ENCODE measurements around the gene RAB3GAP1.

Gene RAB3GAP1

DNA sequence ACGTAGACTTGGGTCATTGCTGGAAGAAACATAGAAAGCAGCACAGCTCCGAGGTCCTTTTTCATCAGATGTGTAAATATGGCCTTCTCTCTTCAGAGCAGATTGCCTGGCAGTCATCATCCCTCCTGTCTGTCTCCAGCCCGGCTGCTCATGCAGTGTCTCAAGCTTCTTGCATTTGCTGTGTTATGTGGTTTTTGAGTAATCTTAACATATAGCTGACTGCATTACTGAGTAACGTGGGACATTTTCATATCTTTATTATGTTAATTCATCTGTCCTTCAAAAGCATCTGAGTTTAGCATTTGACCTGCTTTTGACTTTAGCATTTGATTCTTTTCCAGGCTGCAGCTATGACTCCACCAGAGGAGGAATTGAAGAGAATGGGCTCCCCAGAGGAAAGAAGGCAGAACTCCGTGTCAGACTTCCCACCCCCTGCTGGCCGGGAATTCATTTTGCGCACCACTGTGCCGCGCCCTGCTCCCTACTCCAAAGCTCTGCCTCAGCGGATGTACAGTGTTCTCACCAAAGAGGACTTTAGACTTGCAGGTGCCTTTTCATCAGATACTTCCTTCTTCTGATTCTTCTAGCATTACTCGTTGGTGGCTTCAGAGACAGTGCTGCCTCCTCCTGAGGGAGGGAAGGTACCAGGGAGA is 116.2 kb downstream of the RAB3GAP1 start:
- Histone ChIP-seq H3K9ac (ENCODE audit: low read length) (no peak overlapping the region), H3K9me3 (ENCODE audit: low read length) (no peaks in the 10 kb centered on the region), H3K4me3 (ENCODE audit: low read depth, low read length, poor library complexity, severe bottlenecking) (no peak overlapping the region), H3K9me2 (ENCODE audit: low read depth, low read length) (no peaks in the 10 kb centered on the region), H3K27ac (ENCODE audit: low read depth, low read length, poor library complexity, severe bottlenecking) (no peak overlapping the region), H3K79me2 (ENCODE audit: insufficient read depth, low read length) (no peaks in the 10 kb centered on the region), H3K27me3 (ENCODE audit: insufficient read depth, low read length) (no peaks in the 10 kb centered on the region), H3F3A (ENCODE audit: insufficient read depth, low read length) (no peaks in the 10 kb centered on the region), H3K4me1 (ENCODE audit: insufficient read depth, low read length, severe bottlenecking) (no peaks in the 10 kb centered on the region), H2AFZ (ENCODE audit: low read length) (no peak overlapping the region), H4K20me1 (ENCODE audit: insufficient read depth, low read length) (no peaks in the 10 kb centered on the region), H3K36me3 (ENCODE audit: insufficient read depth, low read length) (peaks cover 77% of the 10 kb centered on the region), H3K4me2 (ENCODE audit: low read length) (no peak overlapping the region)
- no peak for TF ChIP-seq EZH2 (IDR thresholded peaks at IDR 0.05; ENCODE audit: borderline replicate concordance, low read length)
- TF ChIP-seq, protein P1, sequence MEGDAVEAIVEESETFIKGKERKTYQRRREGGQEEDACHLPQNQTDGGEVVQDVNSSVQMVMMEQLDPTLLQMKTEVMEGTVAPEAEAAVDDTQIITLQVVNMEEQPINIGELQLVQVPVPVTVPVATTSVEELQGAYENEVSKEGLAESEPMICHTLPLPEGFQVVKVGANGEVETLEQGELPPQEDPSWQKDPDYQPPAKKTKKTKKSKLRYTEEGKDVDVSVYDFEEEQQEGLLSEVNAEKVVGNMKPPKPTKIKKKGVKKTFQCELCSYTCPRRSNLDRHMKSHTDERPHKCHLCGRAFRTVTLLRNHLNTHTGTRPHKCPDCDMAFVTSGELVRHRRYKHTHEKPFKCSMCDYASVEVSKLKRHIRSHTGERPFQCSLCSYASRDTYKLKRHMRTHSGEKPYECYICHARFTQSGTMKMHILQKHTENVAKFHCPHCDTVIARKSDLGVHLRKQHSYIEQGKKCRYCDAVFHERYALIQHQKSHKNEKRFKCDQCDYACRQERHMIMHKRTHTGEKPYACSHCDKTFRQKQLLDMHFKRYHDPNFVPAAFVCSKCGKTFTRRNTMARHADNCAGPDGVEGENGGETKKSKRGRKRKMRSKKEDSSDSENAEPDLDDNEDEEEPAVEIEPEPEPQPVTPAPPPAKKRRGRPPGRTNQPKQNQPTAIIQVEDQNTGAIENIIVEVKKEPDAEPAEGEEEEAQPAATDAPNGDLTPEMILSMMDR (IDR thresholded peaks at IDR 0.05; ENCODE audit: low read length), result no peak

DNA sequence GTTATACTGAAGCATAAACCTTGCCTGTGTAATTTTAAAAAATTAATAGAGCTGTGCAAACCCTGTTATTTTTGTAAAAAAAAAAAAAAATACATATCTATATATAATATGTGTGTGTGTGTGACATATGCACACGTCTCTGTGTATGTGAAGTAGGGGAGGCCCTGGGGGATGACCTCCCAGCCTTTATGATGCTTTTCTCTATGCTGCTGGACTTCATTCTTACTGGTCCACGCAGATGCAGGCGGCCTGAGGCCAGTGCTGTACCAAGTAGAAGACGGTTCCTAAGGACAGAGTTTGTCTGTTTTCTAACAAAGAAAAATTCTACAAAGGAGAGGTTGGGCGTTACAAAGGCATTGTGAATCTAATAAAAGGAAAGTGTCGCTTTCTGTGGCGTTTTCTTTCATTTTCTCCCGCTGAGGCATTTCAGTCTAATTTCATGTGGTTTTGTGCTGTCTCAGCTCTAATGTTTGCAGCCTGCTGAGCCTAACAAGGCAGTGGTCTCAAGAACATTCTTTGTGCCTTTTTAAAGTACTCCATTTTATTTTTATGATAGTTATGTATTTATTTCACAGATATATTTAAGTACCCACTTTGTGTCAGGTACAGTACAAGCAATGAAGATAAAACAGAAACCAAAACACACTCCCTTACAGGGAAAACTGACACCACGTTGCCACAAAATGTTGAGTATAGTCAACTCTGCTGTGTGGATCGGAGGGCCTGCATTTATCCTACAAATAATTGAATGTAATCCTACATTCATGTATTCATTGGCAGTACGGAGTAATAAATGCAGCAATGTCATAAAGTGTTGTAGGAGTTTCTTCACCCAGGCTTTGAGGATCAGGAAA is 118.0 kb downstream of the RAB3GAP1 start:
- no peak overlapping the region for H3K4me2 ChIP-seq (ENCODE audit: low read length)
- H3F3A ChIP-seq (ENCODE audit: insufficient read depth, low read length), result no peaks in the 10 kb centered on the region
- H2AFZ ChIP-seq (ENCODE audit: low read length), result no peak overlapping the region
- peaks cover 60% of the 10 kb centered on the region for H3K36me3 ChIP-seq (ENCODE audit: insufficient read depth, low read length)
- H3K4me1 ChIP-seq (ENCODE audit: insufficient read depth, low read length, severe bottlenecking), result no peaks in the 10 kb centered on the region
- no peaks in the 10 kb centered on the region for H3K9me3 ChIP-seq (ENCODE audit: low read length)
- H3K9ac ChIP-seq (ENCODE audit: low read length), result no peak overlapping the region
- H4K20me1 ChIP-seq (ENCODE audit: insufficient read depth, low read length), result no peaks in the 10 kb centered on the region
- H3K4me3 ChIP-seq (ENCODE audit: low read depth, low read length, poor library complexity, severe bottlenecking), result no peak overlapping the region
- H3K27me3 ChIP-seq (ENCODE audit: insufficient read depth, low read length), result no peaks in the 10 kb centered on the region
- TF ChIP-seq, protein P1 (IDR thresholded peaks at IDR 0.05; ENCODE audit: low read length), result no peak
- TF ChIP-seq EZH2 (IDR thresholded peaks at IDR 0.05; ENCODE audit: borderline replicate concordance, low read length), result no peak
- no peak overlapping the region for H3K27ac ChIP-seq (ENCODE audit: low read depth, low read length, poor library complexity, severe bottlenecking)
- H3K79me2 ChIP-seq (ENCODE audit: insufficient read depth, low read length), result no peaks in the 10 kb centered on the region
- H3K9me2 ChIP-seq (ENCODE audit: low read depth, low read length), result no peaks in the 10 kb centered on the region

DNA sequence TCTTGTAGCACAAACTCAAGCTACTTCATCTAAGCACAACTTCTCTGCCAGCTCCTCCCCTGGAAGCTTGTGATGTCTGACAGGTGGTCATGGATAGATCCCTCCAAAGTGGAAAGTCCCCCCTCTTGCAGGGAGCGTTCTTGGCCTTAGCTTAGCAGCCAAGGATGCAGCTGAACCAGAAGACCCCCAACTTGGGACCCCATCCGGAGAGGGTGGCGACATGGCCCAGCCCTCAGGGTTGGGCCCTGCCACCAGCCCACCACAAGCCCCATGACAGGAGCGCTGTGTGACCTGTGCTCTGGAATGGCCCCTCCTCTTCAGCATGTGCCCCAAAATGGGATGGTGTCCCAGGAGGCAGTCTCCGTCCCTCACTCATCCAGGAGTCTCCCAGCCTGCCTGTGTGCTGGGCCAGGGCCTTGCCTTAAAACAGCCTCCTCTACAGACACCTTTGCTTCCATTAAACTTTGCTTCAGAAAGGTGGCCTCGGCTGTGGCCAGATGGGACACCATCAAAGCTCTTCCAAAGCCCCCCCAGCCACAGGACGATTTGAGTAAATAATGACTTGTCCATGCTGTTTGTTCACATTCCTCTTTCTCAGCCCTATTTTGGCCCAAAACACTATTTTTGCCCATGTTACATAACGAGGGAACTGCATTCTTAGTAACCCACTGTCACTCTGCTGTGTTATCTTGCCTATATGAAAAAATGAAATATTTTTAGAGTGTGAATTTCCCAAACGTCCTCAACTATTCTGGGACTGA is 122.1 kb downstream of the RAB3GAP1 start:
- Histone ChIP-seq H3K4me3 (ENCODE audit: low read depth, low read length, poor library complexity, severe bottlenecking) (no peak overlapping the region), H4K20me1 (ENCODE audit: insufficient read depth, low read length) (no peaks in the 10 kb centered on the region), H3K27ac (ENCODE audit: low read depth, low read length, poor library complexity, severe bottlenecking) (no peak overlapping the region), H3K9ac (ENCODE audit: low read length) (no peak overlapping the region), H3K4me1 (ENCODE audit: insufficient read depth, low read length, severe bottlenecking) (no peaks in the 10 kb centered on the region), H3K36me3 (ENCODE audit: insufficient read depth, low read length) (peaks cover 47% of the 10 kb centered on the region), H3K79me2 (ENCODE audit: insufficient read depth, low read length) (no peaks in the 10 kb centered on the region), H3K9me2 (ENCODE audit: low read depth, low read length) (no peaks in the 10 kb centered on the region), H3K4me2 (ENCODE audit: low read length) (no peak overlapping the region), H3K27me3 (ENCODE audit: insufficient read depth, low read length) (no peaks in the 10 kb centered on the region), H3K9me3 (ENCODE audit: low read length) (no peaks in the 10 kb centered on the region), H2AFZ (ENCODE audit: low read length) (no peak overlapping the region), H3F3A (ENCODE audit: insufficient read depth, low read length) (no peaks in the 10 kb centered on the region)
- TF ChIP-seq, protein P1 (IDR thresholded peaks at IDR 0.05; ENCODE audit: low read length), result no peak
- no peak for TF ChIP-seq EZH2 (IDR thresholded peaks at IDR 0.05; ENCODE audit: borderline replicate concordance, low read length)

Data from OCI-LY1 (cell line).